HG03108 (cell line): ENCODE data around the gene PRDM5.

Experiments used
- ATAC-seq: cut with Tn5 transposase; IDR thresholded peaks from one replicate; pipeline ENCODE4 v1.9.1; 2021; ENCODE audit warnings: moderate library complexity; ENCODE audit not compliant: unreplicated experiment

Gene PRDM5

GRCh38 chr4:120922381-120923206 is at the start of gene PRDM5:
TSS of gene PRDM5 (minus strand) at chr4:120922726. CDS start at chr4:120922608, 118 bp downstream.
- ATAC-seq = no peak

GRCh38 chr4:120971884-120972283 is 49.4 kb upstream of the PRDM5 start:
- no peak for ATAC-seq

- ATAC-seq = no peak
Measured at GRCh38 chr4:120965938-120966337, 43.4 kb upstream of the PRDM5 start.

GRCh38 chr4:120964596-120964995 is 42.1 kb upstream of the PRDM5 start:
- no peak for ATAC-seq

GRCh38 chr4:120963449-120963848 is 40.9 kb upstream of the PRDM5 start:
- no peak for ATAC-seq

- ATAC-seq = no peak
Measured at GRCh38 chr4:120960656-120961267, 38.2 kb upstream of the PRDM5 start.

GRCh38 chr4:120948382-120948781 is 25.9 kb upstream of the PRDM5 start:
- ATAC-seq = no peak

GRCh38 chr4:120942776-120943175 is 20.2 kb upstream of the PRDM5 start:
- ATAC-seq = no peak

GRCh38 chr4:120940547-120940946 is 18.0 kb upstream of the PRDM5 start:
- ATAC-seq = no peak

- ATAC-seq = no peak
Measured at GRCh38 chr4:120939693-120940092, 17.2 kb upstream of the PRDM5 start.

GRCh38 chr4:120929847-120930246 is 7.3 kb upstream of the PRDM5 start:
- no peak for ATAC-seq

GRCh38 chr4:120927801-120928409 is 5.4 kb upstream of the PRDM5 start:
- ATAC-seq = no peak

- ATAC-seq = no peak
Measured at GRCh38 chr4:120926358-120927025, 4.0 kb upstream of the PRDM5 start.

GRCh38 chr4:120924931-120925330 is 2.4 kb upstream of the PRDM5 start:
- no peak for ATAC-seq

GRCh38 chr4:120923207-120923522 is 639 bp upstream of the PRDM5 start:
- ATAC-seq = no peak

- no peak for ATAC-seq
Measured at GRCh38 chr4:120921456-120922380, 808 bp downstream of the PRDM5 start.

GRCh38 chr4:120920666-120921065 is 1.9 kb downstream of the PRDM5 start:
- ATAC-seq = no peak

- ATAC-seq = no peak
Measured at GRCh38 chr4:120919358-120919757, 3.2 kb downstream of the PRDM5 start.

GRCh38 chr4:120918788-120919187 is 3.7 kb downstream of the PRDM5 start:
- no peak for ATAC-seq

GRCh38 chr4:120918092-120918491 is 4.4 kb downstream of the PRDM5 start:
- ATAC-seq = no peak

- ATAC-seq = no peak
Measured at GRCh38 chr4:120916937-120917336, 5.6 kb downstream of the PRDM5 start.
